HUDEP-2 (cell line): ENCODE results near the gene HKDC1.
"Not testable (repeated sequence)": the region's sequence is repeated elsewhere in the genome, so short reads cannot be mapped to it uniquely, and the experiment has no call there.

Experiments used
- DNase-seq, 76 experiments: peaks; one replicate each; lab custom pipeline; 2025; ENCODE audit not compliant: unreplicated experiment in 76 of 76; lab: John Stamatoyannopoulos, UW

HKDC1 gene

DNA sequence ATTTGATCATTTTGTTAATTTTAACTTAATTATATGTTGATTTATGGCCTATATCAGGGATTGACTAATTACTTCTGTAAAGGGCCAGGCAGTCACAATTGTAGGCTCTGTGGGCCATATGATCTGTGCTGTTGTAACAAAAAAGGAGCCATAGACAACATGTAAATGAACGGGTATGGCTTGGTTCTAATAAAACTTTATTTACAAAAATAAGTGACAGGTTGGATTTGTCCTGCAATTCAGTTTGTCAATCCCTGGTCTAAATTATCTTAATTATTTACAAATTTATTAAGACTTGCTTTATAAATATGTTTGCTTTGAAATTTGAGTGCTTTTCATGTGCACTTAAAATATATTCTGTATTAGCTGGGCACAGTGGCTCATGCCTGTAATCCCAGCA lies 55.3 kb downstream of the HKDC1 start:
- DNase-seq, result no peak

DNA sequence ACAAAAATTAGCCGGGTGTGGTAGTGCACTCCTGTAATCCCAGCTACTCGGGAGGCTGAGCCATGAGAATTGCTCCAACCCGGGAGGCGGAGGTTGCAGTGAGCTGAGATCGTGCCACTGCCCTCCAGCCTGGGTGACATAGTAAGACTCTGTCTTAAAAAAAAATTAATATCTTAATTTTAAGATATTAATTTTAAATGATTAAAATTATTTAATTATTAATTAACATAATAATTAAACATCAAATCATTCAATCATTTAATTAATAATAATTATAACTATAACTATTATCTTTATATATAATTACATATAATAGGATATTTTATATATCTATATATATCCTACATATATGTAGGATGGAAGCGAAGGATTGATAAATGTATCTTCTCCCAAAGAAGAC lies 56.4 kb downstream of the HKDC1 start:
- no peak for DNase-seq

DNA sequence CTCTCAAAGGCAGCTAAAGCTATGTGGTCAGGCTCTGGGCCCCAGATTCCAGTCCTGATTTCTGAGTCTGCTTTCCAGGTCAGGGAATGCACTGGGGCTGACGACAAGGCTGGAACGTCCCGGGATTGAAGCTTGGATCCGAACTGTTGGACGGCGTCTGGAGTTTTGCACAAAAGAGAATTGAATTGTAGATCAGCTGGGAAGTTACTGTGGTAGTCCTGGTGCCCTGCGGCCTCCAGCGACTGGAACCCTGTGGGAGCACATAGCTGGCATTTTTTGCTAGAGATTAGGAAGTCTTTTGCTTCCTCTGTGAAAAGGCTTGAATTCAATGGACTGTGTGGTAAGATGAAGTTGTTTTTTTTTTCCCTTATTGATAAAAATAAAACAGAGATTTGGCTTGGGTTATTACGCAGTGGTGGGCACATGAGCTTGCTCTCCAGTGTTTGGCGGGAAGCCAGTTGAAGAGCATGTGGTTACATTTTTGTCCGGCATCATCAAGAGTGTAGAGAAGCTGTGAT lies 58.4 kb downstream of the HKDC1 start, which contains the start of gene HK1:
Gene HK1 (plus strand): TSS at position 51 of the 518 bp plus-strand sequence.
- no peak for DNase-seq

DNA sequence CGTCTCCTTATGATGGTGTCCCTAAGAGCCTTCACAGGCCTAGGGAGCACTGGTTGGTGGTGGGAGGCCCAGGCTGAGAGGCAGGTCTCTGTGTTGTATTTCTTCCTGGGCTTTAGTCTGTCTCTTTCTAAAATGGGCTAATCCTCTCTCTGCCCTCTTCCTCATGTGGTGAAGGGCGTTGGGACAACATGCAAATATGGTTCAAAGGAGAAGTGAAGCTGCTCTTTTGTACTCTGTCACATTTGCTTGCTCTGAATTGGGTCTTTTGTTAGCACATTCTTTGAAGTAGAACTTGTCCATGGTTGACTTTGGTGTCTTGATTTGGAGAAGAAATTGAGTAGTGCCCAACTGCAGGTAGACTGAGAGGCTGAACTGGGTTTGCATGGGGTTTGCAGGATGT lies 59.0 kb downstream of the HKDC1 start:
- DNase-seq, result no peak

DNA sequence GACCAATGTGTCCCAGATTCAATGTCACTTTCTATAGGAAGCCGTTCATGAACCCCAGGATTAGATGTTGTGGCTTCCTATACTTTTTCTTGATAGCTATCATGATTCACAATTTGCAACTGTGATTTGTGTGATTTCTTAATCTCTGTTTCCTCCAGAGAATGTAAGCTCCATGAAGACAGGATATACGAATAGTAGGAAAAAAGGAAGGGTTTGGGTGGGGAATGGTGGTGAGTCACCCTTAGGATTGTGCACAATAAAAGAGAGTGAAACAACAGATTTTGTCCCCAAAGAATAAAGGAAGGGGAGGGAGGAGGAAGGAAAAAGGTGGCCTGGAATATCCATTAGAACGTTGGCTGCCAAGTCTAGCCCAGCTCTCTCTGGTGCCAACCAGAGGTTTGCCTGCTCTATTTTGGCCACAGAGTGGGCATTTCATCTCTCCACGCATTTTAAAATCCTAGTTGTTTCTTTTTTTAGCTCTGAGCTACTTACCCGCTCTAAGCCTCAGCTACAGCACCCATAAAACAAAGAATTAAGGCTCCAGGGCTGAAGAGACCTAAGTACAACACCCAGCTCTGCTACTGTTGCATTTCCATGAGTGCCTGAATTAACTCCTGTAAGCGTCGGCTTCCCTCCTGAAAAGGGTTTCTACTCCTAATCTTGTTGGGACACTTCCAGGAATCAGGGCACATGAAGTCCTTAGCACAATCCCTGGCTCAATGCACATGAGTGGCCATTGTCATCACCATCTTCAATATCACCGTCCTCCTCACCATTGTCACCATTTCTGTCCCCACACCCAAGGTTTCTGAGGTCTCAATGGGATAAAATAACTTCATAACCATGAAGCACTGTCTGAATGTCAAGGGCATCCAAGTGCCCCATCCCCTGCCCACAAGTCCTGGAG lies 61.6 kb downstream of the HKDC1 start:
- DNase-seq, result no peak

DNA sequence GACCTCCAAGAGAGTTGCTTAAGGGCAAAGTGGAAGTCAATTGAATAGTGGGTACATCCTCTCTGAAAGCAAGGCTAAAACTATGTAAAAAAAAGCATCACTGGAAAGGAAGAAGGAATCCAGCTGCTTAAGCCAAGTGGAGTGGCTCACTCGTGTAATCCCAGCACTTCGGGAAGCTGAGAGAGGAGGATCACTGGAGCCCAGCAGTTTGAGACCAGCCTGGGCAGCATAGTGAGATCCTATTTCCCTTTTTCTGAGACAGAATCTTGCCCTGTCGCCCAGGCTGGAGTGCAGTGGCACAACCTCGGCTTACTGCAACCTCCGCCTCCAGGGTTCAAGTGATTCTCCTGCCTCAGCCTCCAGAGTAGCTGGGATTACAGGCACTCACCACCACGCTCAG lies 64.3 kb downstream of the HKDC1 start:
- DNase-seq, result not testable (repeated sequence)

DNA sequence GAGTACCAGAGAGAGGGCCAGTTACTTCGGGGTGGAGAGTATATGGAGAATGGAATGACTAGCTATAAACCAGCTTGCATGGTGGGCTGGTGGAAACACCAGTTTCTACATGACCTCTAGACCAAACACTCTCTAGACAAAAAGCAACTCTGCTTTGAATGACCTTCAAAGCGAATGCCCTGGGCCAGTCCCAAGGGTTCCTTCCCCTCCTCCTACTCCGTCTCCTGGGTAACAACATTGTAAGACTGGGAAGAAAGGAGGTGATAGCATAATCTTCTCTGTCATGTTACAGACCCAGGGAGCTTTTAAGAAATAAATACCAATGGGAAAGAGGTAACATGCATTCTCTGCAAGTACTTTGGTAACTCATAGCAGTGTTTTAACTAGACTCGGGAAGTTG lies 65.6 kb downstream of the HKDC1 start:
- DNase-seq, result no peak

DNA sequence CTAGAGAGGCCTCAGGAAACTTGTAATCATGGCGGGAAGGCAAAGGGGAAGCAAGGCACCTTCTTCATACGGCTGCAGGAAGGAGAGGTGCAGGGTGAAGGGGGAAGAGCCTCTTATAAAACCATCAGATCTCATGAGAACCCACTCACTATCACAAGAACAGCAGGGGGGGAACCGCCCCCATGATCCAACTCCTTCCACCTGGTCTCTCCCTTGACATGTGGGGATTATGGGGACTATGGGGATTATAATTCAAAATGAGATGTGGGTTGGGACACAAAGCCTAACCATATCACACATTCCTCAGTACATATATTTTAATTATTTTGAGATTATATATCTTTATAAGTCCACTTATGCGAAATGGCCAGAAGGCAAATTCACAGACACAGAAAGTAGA lies 67.0 kb downstream of the HKDC1 start:
- DNase-seq, result no peak

DNA sequence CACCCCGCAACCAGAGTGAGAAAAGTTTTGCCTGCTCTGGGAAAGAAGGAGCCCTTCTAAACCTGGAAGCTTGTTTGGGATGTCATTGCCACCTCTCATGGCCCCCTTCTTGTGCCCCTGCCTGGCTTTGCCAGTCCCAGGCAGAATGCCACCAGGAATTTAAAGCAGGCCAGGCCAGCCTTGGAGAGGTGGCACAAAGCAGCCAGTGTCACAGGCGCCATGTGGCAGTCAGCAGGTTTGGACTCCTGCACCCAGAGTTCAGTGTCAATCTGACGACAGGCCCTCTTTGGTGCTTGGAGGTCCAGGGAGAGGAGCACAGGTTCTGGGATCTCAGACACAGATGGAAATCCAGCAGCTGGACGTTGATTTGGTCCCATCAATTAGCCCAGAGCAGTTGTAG lies 70.9 kb downstream of the HKDC1 start:
- DNase-seq, result no peak

DNA sequence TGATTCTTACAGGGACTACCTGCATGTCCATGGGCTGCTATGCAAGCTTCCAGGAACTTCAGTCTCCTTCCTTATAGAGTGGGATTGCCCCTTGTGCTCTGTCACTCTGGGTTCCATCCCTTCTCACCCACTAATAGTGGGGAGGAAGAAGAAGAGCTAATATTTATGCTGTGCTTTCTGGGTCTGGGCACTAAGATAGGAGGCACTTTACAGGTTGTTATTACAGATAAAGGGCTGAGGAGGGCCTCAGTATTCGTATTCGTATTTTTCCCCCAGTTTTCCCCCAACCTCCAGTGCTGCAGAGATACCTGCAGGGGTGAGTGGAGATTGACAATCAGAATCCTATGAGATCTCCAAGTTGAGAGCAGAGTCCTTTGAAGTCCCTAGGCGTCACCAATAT lies 72.3 kb downstream of the HKDC1 start:
- DNase-seq, result no peak

DNA sequence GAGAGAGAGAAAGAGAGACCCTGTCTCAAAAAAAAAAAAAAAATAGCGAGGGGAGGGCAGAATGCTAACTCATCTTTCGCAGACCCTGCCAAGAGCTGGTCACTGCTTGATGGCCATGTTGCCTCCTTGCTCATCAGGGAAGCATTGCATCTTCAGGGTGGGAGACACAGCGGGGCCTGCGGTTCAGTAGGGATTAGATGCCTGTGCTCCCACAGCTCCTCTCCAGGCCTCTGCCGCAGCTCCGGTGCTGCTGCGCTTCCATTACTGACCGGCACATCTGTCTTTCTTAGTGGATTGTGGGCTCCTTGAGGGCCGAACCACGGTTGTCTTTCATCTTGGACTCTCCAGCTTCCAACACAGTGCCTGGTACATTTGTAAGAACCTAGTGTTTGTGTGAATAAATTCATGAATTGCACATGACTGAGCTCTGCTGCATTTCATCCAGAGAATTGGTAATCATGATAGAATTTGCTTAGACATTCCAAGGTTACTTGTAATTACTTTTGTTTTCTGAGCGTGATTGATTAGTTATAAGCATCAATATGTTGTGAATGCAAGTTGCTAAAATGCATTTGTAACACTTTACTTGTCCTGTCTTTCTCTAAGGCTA lies 75.0 kb downstream of the HKDC1 start:
- no peak for DNase-seq

DNA sequence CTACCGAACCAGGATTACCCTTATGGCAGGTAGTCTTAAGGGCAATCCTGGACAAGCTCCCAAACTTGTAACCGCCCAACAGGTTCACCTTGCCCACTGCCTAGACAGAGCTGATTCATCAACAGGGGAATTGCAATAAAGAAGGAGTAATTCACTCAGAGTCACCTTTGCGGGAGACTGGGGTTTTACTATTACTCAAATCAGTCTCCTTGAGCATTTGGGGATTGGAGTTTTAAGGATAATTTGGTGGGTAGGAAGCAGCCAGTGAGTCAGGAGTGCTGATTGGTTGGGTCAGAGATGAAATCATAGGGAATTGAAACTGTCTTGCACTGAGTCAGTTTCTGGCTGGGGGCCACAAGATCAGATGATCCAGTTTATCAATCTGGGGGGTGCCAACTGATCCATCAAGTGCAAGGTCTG lies 83.5 kb downstream of the HKDC1 start:
- peak in 16 of 76 experiments; percentile 7 to 31 (median 16) for DNase-seq

DNA sequence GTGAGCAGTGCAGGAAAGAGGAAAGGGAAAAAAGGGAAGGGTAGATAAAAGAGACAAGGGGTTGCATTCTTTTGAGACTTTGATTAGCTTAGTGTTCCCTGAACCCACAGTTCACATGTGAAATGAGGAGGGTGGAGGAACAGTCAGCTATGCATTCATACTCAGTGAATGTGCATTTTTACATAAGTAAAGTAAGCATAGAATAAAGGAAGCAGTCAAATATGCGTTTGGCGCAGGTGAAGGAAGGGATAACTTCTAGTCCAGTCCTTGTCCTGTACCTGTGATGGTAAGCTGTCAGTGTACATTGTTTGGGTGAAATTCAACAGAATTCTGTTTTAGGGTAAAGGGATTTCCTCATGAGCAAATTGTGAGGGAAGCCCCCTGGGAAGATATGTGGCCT lies 86.3 kb downstream of the HKDC1 start:
- no peak for DNase-seq

DNA sequence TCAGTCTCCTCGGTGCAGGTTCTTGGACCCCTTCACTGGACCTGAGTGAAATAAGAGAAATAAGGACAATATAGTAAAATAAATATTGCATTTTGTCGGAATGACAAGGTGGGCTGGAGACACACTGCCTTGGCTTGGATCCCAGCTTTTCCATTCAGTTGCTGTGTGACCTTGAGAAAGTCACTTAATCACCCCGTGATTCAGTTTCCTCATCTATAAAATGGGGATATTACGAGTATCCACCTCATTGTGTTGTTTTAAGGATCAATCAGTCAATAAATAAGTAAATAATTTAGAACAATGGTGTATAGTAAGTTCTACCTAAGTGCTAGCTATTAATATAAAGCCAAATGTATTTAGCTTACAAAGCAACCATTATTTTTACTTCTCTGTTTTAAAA lies 87.3 kb downstream of the HKDC1 start:
- DNase-seq, result no peak

DNA sequence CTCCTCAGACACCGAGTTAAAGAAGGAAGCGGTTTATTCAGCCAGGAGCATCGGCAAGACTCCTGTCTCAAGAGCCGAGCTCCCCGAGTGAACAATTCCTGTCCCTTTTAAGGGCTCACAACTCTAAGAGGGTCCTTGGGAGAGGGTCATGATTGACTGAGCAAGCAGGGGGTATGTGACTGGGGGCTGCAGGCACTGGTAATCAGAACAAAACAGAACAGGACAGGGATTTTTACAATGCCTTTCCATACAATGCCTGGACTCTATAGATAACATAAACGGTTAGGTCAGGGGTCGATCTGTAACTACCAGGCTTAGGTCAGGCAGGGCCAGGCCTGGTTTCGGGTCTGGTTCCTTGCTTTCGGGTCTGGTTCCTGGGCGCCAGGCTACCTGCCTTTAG lies 88.2 kb downstream of the HKDC1 start:
- DNase-seq, result peak in 1 of 76 experiments; percentile 14

DNA sequence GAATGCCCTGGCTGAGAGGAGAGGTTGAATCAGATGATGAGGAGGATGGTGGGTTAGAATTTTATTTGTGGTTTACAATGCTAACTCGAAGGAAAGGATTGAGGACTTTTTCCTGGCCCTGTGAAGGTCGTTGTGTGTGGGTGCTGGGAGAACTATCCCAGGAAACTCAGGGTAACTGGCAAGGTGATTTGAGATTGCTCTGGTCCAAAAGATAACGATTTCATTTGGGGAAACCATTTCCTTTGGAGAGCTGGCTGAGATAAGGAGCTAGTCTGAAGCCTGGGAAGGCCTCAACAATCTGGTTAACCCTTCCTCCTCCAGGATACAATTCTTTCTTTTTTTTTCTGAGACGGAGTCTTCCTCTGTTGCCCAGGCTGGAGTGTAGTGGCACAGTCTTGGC lies 91.2 kb downstream of the HKDC1 start:
- no peak for DNase-seq

DNA sequence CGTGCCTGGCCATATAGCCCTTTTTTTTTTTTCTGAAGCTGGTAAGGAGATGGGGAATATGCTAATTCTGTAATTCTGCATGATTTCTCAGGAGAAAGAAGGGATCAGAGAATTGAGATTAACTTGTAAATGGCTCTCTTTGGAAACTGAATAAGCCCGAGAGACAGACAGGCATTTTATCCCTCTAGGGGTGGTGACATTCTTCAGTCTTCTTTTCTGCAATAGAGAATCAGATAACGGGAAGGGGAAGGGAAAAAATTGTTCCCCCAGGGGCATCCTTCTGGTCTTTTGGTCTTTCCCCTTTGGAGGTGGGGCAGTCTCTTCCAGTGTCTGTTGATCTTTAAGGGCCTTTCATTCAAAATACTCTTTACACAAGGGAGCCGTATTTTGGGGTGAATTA lies 92.4 kb downstream of the HKDC1 start:
- DNase-seq, result no peak

DNA sequence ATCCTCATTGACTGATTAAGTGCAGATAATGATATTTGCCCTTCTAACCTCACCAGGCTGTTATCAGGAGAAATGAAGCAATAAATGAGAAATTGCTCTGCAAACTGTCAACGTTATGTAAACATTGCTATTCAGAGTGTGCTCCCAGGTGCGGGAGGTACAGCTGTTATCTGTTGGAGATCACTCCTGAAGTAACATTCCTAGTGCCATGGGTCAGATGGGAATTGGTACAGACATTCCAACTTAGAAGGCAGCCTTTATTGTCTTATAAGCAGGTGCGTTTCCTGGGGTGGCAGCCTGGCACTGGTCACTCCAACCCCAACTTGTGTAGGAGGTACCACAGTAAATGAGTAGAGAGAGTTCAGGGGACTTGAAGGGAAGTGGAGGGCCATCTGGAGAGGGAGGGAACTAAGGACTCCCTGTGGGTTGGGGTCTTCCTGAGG lies 95.0 kb downstream of the HKDC1 start:
- peak in 3 of 76 experiments; percentile 35 to 48 (median 47) for DNase-seq

DNA sequence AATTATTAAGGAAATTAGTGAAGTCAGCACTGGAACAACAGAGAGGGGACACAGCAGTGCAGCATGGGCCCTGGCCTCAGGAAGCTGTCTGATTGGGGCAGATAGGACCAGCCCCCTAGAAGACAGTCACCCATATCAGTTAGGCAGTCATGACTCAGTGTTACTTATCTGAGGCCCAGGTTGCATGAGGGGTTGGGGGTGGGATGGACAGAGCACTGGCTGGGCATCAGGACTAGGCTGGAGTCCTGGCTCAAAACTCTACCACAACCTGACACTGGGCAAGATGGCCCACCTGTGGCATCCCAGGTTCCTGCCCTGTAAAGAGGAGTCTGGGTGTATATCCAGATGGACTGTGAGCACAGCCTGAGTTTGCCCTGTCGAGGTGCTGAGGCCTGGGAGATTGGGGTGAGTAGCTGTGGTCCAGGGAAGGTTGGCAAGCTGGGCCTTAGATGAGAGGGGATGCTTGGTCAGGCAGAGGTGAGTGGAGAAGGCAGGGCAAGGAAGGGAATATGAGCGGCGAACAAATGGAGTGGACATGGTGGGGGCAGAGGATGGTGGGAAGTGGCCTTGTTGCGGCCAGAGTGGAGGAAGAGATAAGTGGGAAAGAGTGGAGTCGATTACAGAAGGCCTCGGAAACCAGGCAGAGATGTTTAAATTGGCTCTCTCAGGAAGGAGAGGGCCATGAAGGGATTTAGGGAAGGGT lies 95.6 kb downstream of the HKDC1 start:
- peak in 75 of 76 experiments; percentile 27 to 89 (median 72) for DNase-seq

DNA sequence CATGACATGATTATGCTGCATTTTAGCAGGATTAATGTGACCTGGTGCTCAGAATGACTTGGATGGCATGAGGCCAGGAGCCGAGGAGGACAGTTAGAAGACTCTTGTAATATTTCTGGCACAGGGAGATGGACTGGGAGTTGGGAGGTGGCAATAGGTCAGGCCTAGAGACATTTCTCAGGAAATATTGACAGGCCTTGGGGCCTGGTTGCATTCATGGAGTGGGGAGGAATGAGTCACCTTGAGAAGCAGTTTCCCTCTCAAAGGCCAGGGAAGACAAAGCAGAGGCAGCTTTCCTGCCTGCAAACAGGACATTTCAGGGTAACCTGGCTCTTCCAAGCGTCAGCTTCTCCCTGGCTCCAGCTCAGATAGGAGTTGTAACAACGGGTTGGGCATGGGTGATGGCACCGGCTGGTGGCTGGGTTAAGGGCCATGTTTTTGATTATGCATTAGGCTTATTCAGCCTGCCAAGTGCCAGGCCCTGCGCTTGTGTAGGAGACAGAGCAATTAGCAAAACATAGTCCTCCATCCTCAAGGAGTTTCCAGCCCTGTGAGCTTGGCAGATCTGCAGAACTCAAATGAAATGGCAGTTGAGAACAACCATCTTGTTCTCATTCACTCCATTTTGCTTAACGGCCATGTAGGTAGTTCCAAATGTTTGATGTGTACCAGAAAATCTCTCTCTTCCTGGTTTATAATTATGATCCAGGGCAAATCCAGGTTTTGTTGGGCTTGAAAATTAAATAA lies 96.4 kb downstream of the HKDC1 start:
- DNase-seq, result peak in 22 of 76 experiments; percentile 9 to 76 (median 34)
